IPS DF 19.7 (cell line): ENCODE results near the gene RTP2.
"Not testable (repeated sequence)": the region's sequence is repeated elsewhere in the genome, so short reads cannot be mapped to it uniquely, and the experiment has no call there.

Source experiments
- DNase-seq: peaks from one replicate; pipeline ENCODE4 v3.0.0-alpha.2; 2013; ENCODE audit warnings: low read depth, low spot score

RTP2 gene

GRCh38 chr3:187713504-187713903 is 11.1 kb upstream of the RTP2 start:
- DNase-seq = no peak

DNA sequence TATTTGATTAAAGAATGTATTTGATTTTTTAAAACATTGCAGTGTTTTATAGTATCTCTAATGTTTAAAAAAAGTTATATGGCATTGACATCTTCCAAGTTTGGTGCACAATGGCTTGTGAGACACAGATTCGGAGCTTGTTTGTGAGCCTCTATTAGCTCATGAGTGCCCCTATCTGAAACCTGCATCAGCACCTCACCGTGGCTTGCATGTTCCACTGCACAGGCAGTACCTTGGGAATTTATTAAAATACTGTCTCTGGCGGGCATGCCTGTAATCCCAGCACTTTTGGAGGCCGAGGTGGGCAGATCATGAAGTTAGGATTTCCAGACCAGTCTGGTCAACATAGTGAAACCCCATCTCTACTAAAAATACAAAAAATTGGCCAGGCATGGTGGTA is 6.8 kb upstream of the RTP2 start:
- DNase-seq = no peak

DNA sequence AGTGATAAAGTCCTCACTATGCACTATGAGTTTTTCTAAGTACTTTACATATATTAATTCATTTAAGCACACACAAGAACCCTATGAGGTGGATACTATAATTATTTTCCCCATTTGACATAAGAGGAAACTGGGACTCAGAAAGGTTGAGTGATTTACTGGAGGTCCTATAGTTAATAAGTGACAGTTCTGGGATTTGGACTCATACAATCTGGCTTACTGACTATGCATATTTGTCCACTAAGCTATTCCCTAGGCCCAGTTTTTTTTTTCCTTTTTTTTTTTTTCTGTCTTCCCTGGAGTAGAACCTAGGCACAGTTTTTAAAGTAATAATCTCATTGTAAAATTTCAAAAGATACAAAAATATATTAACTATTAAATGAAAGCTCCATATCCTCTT is 6.3 kb upstream of the RTP2 start:
- no peak for DNase-seq

DNA sequence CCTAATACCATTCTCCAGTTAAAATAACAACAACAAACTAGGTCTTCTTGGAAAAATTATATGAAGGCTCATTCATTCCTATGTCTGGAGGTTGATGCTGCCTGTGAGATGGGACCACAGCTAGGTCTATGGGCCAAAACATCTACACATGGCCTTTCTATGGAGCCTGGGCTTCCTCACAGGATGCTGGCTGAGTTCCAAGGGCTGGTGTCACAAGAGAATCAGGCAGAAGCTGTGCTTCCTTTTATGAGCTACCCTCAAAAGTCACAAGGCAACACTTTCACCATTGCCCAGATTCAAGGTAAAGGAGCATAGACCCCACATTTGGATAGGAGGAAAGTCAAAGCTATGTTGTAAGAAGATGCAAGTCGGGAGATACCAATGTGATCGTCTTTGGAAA is 4.6 kb upstream of the RTP2 start:
- DNase-seq = no peak

- no peak for DNase-seq
These were observed 2.8 kb upstream of the RTP2 start for GRCh38 chr3:187705164-187705563.

- DNase-seq = no peak
These were observed 2.1 kb downstream of the RTP2 start for GRCh38 chr3:187700249-187700648.

- DNase-seq = no peak
These were observed 3.6 kb downstream of the RTP2 start for GRCh38 chr3:187698499-187699399.

GRCh38 chr3:187696021-187696420 is 6.3 kb downstream of the RTP2 start:
- no peak for DNase-seq

DNA sequence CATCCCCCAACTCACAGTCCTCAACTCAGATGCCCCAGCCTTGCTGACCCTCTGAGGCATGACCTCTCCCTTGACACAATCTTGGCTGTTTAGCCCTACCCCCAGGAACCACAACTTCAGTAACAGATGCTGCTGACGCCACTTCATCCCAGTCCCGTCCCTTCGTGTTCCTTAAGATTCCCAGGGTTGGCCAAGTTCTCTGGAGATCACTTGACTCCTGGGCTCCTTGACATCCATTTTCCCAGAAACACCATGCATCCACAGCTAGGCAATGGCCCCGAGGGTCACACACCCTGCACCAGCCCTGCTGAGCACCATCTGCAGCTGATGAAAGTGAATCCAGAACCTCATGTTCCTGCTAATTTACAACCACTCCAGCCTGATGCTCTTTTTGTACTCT is 6.9 kb downstream of the RTP2 start:
- DNase-seq = no peak

- no peak for DNase-seq
These were observed 7.6 kb downstream of the RTP2 start for GRCh38 chr3:187694801-187695200.

DNA sequence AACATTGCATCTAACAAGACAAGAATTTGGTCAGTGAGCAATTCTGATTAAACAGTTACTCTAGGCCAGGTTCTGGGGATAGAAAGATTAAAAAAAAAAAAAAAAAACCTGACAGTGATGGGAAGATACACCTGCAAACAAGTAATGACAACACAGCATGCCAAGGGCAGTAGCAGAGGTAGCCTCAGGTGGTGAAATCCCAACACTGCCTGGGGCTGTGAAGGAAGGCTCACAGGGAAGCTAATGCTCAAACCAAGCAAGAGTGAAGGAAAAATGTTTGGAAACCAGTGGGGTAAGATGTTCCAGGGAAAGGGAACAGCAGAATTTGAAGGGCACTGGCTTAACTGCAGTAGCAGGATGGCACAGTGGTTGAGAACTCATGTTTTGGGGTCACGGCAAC is 8.9 kb downstream of the RTP2 start:
- no peak for DNase-seq

DNA sequence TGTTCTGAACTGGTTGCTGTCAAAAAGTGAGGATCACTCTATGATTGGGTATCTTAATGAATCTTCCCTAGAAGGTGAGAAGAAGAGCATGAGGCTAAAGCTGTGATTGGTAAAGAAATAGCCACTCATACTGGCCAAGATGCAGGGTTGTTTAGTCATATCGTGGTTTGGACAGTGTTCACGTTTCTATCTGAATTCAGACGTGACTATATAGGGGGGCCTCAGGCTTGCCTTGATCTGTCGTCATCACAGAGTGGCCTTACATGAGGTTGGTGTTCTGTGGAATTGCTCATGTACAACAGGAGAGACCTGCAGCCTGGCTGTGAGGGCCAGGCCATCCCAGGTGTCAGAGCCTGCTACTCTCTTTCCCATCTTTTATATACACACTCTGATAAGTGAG is 12.4 kb downstream of the RTP2 start:
- DNase-seq = no peak

GRCh38 chr3:187686621-187687273 is 15.6 kb downstream of the RTP2 start:
- DNase-seq = no peak

- DNase-seq = no peak
These were observed 16.4 kb downstream of the RTP2 start for GRCh38 chr3:187685948-187686347.

GRCh38 chr3:187684880-187685279 is 17.5 kb downstream of the RTP2 start:
- no peak for DNase-seq

GRCh38 chr3:187684444-187684843 is 17.9 kb downstream of the RTP2 start:
- no peak for DNase-seq

GRCh38 chr3:187681756-187682155 is 20.6 kb downstream of the RTP2 start:
- DNase-seq = not testable (repeated sequence)

DNA sequence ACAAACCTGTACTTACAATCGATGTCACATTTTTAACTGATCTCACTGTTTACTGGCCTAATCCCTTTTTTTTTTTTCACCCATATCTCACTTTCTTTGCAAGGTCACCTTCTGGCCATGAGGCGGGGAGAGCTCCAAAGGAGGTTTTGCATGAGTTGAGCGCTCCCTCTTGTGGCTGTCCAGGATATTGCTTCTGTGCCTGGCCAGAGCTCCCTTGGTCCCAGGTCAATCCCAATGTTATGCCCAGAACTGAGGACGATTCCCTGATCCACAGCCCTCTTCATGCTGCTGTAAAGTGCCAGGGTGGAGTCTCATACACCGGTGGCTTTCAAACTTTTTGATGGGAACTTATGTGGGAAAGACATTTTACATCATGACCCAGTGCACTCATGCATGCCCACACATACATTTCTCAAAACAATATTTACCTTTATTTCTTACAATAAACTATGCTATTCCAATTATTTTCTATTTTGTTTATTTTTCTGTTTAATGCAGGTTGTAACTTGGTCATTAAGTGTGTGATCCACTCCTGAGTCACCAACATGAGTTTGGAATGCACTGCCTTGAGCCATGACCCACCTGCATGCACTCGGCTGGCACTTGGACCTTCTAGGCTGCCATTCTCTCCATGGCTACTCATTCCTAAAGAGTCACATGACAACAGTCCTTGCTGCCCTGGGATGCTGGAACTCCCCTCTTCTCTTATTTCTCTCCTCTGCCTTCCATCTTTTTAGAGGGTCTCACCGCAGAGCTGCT is 22.5 kb downstream of the RTP2 start:
- DNase-seq = peak; percentile 48

DNA sequence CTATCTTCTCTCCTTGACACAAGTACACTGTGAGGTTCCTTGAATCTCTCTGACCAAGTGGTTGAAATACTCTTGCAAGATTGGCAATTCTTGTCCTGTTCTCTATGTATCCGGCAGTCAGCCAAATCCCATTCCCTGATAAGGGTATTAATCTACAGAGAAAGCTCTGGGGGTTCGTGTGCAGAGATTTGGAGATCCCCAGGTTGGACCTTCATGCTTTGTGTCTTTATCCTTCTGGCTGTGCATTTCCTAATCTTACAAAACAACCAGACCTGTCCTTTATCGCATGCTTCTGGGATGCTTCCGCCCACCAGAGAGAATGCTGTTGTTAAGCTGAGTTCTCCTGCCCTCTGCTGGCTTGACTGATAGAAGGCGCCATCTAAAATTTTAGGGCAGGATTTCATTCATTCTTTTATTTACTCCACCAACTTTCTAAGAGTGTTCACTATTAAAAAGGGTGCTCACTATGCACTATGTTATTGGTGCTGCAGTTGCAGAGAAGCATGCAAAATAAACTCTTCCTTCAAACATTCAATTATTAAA is 23.6 kb downstream of the RTP2 start:
- DNase-seq = peak; percentile 33

GRCh38 chr3:187677604-187678003 is 24.8 kb downstream of the RTP2 start:
- DNase-seq = no peak

DNA sequence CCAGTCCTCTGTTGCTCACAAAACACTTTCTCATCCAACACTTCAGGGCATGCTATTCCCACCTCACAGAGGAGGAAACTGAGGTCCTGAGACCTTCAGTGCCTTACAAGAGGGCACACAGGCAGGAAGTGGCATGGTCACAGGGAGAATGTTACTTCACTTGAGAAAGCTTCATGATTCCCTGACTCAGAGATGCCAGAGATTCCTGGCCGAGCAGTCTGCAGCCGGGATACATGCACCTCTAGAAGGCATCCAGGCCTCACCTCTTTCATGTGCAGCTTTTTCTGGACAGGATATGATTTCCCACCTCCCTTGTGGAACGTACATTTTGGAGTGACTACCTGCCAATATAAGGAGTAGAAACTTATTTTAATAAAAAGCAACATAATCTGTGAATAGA is 29.3 kb downstream of the RTP2 start:
- DNase-seq = no peak
